ENCODE data around the gene RAB7A.

- TF ChIP-seq CTCF (IDR thresholded peaks at IDR 0.05) = no peak
- no peak for TF ChIP-seq EZH2 (IDR thresholded peaks at IDR 0.05; ENCODE audit: borderline replicate concordance, insufficient read depth, low read depth, low read length, poor library complexity, severe bottlenecking)
Observed at GRCh38 chr3:128770387-128770786, 44.4 kb downstream of the RAB7A start.

All from B cell (primary cell).